ENCODE data around the gene TMEM120B.

GRCh38 chr12:121822393-121823100 is 110.0 kb downstream of the TMEM120B start:
- TF ChIP-seq, protein P1, sequence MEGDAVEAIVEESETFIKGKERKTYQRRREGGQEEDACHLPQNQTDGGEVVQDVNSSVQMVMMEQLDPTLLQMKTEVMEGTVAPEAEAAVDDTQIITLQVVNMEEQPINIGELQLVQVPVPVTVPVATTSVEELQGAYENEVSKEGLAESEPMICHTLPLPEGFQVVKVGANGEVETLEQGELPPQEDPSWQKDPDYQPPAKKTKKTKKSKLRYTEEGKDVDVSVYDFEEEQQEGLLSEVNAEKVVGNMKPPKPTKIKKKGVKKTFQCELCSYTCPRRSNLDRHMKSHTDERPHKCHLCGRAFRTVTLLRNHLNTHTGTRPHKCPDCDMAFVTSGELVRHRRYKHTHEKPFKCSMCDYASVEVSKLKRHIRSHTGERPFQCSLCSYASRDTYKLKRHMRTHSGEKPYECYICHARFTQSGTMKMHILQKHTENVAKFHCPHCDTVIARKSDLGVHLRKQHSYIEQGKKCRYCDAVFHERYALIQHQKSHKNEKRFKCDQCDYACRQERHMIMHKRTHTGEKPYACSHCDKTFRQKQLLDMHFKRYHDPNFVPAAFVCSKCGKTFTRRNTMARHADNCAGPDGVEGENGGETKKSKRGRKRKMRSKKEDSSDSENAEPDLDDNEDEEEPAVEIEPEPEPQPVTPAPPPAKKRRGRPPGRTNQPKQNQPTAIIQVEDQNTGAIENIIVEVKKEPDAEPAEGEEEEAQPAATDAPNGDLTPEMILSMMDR (IDR thresholded peaks at IDR 0.05): no peak
- TF ChIP-seq POLR2A (IDR thresholded peaks at IDR 0.05) (no peak), POLR2AphosphoS5 (IDR thresholded peaks at IDR 0.05) (no peak), EP300 (IDR thresholded peaks at IDR 0.05) (no peak)

Measured in upper lobe of left lung (tissue), 4 donors.